Tibial nerve (tissue), 3 donors: ENCODE results near the gene NKAIN4.

Source experiments
- POLR2A ChIP-seq, 2 donors: fragments of 450-650 bp; IDR thresholded peaks; one replicate each; pipeline ENCODE4 v1.6.1; 2017; ENCODE audit warnings: antibody characterized with exemption in 2 of 2, mild to moderate bottlenecking in 2 of 2, moderate library complexity in 2 of 2
- TF ChIP-seq, protein P1 (sequence below), 5 experiments: fragments of 200-600 bp in 3 of 5; fragments of 450-650 bp in 2 of 5; sonication (generic) in 3 of 5; IDR thresholded peaks; one replicate each; pipeline ENCODE4 v1.5.1; 2016 to 2019; ENCODE audit warnings: antibody characterized with exemption in 5 of 5, mild to moderate bottlenecking in 3 of 5, moderate library complexity in 2 of 5

DNA sequence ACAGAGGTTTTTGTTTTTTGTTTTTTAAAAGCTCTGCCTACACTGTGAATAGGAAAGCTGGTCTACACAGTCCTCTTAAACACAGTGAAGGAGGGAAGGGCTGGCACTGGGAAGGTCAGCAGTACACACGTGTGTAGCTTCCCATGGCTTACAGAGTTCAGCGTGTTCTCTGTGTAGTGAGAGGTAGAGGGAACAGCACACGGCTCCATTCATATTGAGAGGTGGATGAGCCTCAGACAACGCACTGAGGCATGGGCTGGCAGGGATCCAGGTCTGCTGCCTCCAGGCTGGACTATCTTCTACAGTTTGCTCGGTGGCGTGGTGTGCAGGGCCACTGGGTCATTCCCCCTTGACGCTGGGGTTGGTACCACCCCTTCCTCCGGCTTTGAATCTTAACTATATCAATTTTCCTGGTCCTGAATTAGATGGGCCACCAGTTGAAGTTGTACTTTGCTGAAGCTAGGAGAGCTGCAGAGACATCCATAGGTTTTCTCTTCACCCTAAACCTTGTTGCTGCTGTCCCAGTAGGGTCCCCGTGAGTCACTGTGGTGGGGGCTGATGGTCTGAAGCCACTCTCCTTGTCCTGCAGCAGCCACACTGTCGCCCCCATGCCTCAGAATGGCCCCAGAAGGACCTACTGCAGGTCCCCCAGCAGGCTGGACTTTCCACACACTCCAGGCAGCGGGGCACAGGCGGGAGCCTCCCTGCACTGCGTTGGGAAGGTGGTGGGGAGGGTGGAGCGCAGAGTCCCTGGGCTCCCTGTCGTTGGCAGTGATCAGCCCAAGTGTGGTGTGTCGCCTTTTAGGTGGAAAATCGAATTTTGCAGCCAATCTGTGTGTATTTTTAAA is 20.3 kb upstream of the NKAIN4 start:
- TF ChIP-seq, protein P1, sequence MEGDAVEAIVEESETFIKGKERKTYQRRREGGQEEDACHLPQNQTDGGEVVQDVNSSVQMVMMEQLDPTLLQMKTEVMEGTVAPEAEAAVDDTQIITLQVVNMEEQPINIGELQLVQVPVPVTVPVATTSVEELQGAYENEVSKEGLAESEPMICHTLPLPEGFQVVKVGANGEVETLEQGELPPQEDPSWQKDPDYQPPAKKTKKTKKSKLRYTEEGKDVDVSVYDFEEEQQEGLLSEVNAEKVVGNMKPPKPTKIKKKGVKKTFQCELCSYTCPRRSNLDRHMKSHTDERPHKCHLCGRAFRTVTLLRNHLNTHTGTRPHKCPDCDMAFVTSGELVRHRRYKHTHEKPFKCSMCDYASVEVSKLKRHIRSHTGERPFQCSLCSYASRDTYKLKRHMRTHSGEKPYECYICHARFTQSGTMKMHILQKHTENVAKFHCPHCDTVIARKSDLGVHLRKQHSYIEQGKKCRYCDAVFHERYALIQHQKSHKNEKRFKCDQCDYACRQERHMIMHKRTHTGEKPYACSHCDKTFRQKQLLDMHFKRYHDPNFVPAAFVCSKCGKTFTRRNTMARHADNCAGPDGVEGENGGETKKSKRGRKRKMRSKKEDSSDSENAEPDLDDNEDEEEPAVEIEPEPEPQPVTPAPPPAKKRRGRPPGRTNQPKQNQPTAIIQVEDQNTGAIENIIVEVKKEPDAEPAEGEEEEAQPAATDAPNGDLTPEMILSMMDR (IDR thresholded peaks at IDR 0.05), result no peak
- TF ChIP-seq POLR2A (IDR thresholded peaks at IDR 0.05), result no peak
